OCI-LY1 (cell line): ENCODE results near the gene SLMAP.

Experiments
- H2AFZ ChIP-seq: fragments of 200-600 bp; sonication (generic), shearing (Covaris generic); 2 replicates; pipeline ENCODE4 v1.6.0; 2014; ENCODE audit warnings: antibody characterized with exemption, mild to moderate bottlenecking, low read length
- H3F3A ChIP-seq: fragments of 200-600 bp; sonication (generic), shearing (Covaris generic); 2 replicates; pipeline ENCODE4 v1.6.0; 2014; ENCODE audit warnings: mild to moderate bottlenecking, antibody characterized with exemption, low read length, moderate library complexity; ENCODE audit not compliant: insufficient read depth
- H3K27ac ChIP-seq: fragments of 200-600 bp; sonication (generic); 2 replicates; pipeline ENCODE4 v1.5.1; 2014; ENCODE audit warnings: low read length, mixed run types, mild to moderate bottlenecking, low read depth; ENCODE audit not compliant: poor library complexity, severe bottlenecking
- H3K27me3 ChIP-seq: fragments of 200-600 bp; sonication (generic); 2 replicates; pipeline ENCODE4 v1.6.0; 2014; ENCODE audit warnings: antibody characterized with exemption, mild to moderate bottlenecking, low read length, moderate library complexity; ENCODE audit not compliant: insufficient read depth
- H3K36me3 ChIP-seq: fragments of 200-600 bp; sonication (generic); 2 replicates; pipeline ENCODE4 v1.6.1; 2014; ENCODE audit warnings: mild to moderate bottlenecking, antibody characterized with exemption, low read length, moderate library complexity, mixed read lengths; ENCODE audit not compliant: insufficient read depth
- H3K4me1 ChIP-seq: fragments of 200-600 bp; sonication (generic); 2 replicates; pipeline ENCODE4 v1.5.1; 2014; ENCODE audit warnings: mild to moderate bottlenecking, low read length, moderate library complexity; ENCODE audit not compliant: insufficient read depth, severe bottlenecking
- H3K4me2 ChIP-seq: fragments of 200-600 bp; sonication (generic), shearing (Covaris generic); 2 replicates; pipeline ENCODE4 v1.6.1; 2014; ENCODE audit warnings: low read length
- H3K4me3 ChIP-seq: fragments of 200-600 bp; sonication (generic); 2 replicates; pipeline ENCODE4 v1.5.1; 2014; ENCODE audit warnings: low read length, low read depth, mild to moderate bottlenecking, mixed read lengths; ENCODE audit not compliant: poor library complexity, severe bottlenecking
- H3K79me2 ChIP-seq: fragments of 200-600 bp; shearing (Covaris generic); 2 replicates; pipeline ENCODE4 v1.6.1; 2016; ENCODE audit warnings: mixed run types, low read length, mixed read lengths; ENCODE audit not compliant: insufficient read depth
- H3K9ac ChIP-seq: fragments of 200-600 bp; sonication (generic), shearing (Covaris generic); 2 replicates; pipeline ENCODE4 v1.6.1; 2014; ENCODE audit warnings: mild to moderate bottlenecking, low read length, mixed read lengths
- H3K9me2 ChIP-seq: fragments of 200-600 bp; sonication (generic), shearing (Covaris generic); 2 replicates; pipeline ENCODE4 v1.6.1; 2014; ENCODE audit warnings: low read depth, mild to moderate bottlenecking, low read length, mixed read lengths
- H3K9me3 ChIP-seq: fragments of 200-600 bp; shearing (Covaris generic); 2 replicates; pipeline ENCODE4 v1.6.1; 2014; ENCODE audit warnings: low read length, mixed read lengths
- H4K20me1 ChIP-seq: fragments of 200-600 bp; sonication (generic), shearing (Covaris generic); 2 replicates; pipeline ENCODE4 v1.6.0; 2016; ENCODE audit warnings: mild to moderate bottlenecking, low read length; ENCODE audit not compliant: insufficient read depth
- EZH2 ChIP-seq: fragments of 200-600 bp; sonication (generic), shearing (Covaris generic); IDR thresholded peaks from 2 replicates; pipeline ENCODE4 v1.8.0; 2017; ENCODE audit warnings: borderline replicate concordance, mixed run types, mild to moderate bottlenecking, antibody characterized with exemption, low read length, moderate library complexity, mixed read lengths
- TF ChIP-seq, protein P1 (sequence below): fragments of 200-600 bp; sonication (generic), shearing (Covaris generic); IDR thresholded peaks from 2 replicates; pipeline ENCODE4 v1.5.1; 2017; ENCODE audit warnings: mild to moderate bottlenecking, antibody characterized with exemption, low read length, moderate library complexity, mixed read lengths

SLMAP gene

DNA sequence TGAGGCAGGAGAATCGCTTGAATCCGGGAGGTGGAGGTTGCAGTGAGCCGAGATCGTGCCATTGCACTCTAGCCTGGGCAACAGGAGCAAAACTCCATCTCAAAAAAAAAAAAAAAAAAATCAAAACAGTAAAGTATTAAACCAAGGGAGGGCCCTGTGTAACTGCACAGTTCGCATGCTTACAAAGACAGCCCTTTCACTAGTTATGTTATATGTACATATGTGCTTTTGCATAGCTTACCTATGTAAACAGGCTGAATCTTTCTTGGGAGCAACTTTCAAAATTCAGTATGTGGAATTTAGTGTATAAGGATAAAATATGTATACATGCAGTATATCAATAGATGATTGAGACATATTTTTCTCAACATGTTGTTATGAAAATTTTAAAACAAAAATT, 16.1 kb upstream of the SLMAP start:
- no peak overlapping the region for H3K4me2 ChIP-seq
- no peaks in the 10 kb centered on the region for H4K20me1 ChIP-seq
- no peak overlapping the region for H3K9ac ChIP-seq
- H3K27ac ChIP-seq: no peak overlapping the region
- no peaks in the 10 kb centered on the region for H3K9me2 ChIP-seq
- H3K4me3 ChIP-seq: no peak overlapping the region
- no peaks in the 10 kb centered on the region for H3K4me1 ChIP-seq
- no peaks in the 10 kb centered on the region for H3K27me3 ChIP-seq
- H3K36me3 ChIP-seq: no peaks in the 10 kb centered on the region
- no peaks in the 10 kb centered on the region for H3K79me2 ChIP-seq
- no peak overlapping the region for H2AFZ ChIP-seq
- H3F3A ChIP-seq: no peaks in the 10 kb centered on the region
- TF ChIP-seq, protein P1, sequence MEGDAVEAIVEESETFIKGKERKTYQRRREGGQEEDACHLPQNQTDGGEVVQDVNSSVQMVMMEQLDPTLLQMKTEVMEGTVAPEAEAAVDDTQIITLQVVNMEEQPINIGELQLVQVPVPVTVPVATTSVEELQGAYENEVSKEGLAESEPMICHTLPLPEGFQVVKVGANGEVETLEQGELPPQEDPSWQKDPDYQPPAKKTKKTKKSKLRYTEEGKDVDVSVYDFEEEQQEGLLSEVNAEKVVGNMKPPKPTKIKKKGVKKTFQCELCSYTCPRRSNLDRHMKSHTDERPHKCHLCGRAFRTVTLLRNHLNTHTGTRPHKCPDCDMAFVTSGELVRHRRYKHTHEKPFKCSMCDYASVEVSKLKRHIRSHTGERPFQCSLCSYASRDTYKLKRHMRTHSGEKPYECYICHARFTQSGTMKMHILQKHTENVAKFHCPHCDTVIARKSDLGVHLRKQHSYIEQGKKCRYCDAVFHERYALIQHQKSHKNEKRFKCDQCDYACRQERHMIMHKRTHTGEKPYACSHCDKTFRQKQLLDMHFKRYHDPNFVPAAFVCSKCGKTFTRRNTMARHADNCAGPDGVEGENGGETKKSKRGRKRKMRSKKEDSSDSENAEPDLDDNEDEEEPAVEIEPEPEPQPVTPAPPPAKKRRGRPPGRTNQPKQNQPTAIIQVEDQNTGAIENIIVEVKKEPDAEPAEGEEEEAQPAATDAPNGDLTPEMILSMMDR: no peak
- TF ChIP-seq EZH2: no peak
- H3K9me3 ChIP-seq: no peaks in the 10 kb centered on the region

DNA sequence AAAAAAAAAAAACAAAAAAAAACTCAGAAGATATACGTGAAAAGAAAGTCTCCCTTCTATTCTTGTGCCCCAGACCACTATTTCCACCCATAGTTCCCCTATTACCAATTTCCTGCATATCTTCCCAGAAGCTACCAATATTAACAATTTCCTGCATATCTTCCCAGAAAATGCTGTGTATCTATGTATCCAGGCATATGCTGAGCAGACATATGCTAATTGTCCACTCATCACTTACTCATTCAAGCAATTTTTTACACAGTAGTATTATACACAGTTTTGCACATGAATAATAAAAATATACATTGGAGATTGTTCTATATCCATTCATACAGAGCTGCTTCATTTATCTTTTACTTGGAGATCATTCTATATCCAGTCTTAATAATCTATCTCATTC, 12.6 kb upstream of the SLMAP start:
- TF ChIP-seq EZH2: no peak
- TF ChIP-seq, protein P1: no peak
- no peaks in the 10 kb centered on the region for H3K27me3 ChIP-seq
- H3K9ac ChIP-seq: no peak overlapping the region
- no peaks in the 10 kb centered on the region for H3F3A ChIP-seq
- no peaks in the 10 kb centered on the region for H3K9me2 ChIP-seq
- no peaks in the 10 kb centered on the region for H3K36me3 ChIP-seq
- no peaks in the 10 kb centered on the region for H3K4me1 ChIP-seq
- H3K4me2 ChIP-seq: no peak overlapping the region
- H2AFZ ChIP-seq: no peak overlapping the region
- no peak overlapping the region for H3K4me3 ChIP-seq
- no peaks in the 10 kb centered on the region for H4K20me1 ChIP-seq
- no peaks in the 10 kb centered on the region for H3K79me2 ChIP-seq
- no peak overlapping the region for H3K27ac ChIP-seq
- H3K9me3 ChIP-seq: no peaks in the 10 kb centered on the region

DNA sequence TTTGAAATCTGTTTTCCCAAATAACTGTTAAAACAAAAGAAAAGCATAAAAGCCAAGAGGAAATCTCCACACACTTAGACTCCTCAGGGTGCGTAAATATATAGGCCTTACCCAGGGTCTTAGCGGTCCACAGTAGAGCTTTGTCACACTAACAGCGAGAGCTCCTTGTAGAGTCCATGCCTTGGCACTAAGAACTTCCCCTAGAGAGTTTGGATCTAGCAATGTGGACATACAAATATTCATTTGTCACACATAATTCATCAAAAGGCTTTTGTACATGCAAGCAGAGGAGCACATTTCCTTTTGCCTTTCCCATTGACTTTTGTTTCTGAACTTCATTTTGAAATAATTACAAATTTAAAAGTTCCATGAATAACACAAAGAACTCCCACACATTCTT, 11.0 kb upstream of the SLMAP start:
- Histone ChIP-seq H4K20me1 (no peaks in the 10 kb centered on the region), H2AFZ (no peak overlapping the region), H3K79me2 (no peaks in the 10 kb centered on the region), H3K9ac (no peak overlapping the region), H3K36me3 (no peaks in the 10 kb centered on the region), H3K4me1 (peaks cover 6% of the 10 kb centered on the region), H3K9me2 (no peaks in the 10 kb centered on the region), H3K9me3 (no peaks in the 10 kb centered on the region), H3K27me3 (no peaks in the 10 kb centered on the region), H3K4me3 (no peak overlapping the region), H3K4me2 (no peak overlapping the region), H3K27ac (no peak overlapping the region), H3F3A (no peaks in the 10 kb centered on the region)
- no peak for TF ChIP-seq EZH2
- TF ChIP-seq, protein P1: no peak
